GM12878 (cell line): Measurements from ENCODE around the gene MBOAT7. TPM values are rescaled to one million over a fixed set of nuclear protein-coding genes. Genes with fewer than 3 reads are reported as not detected.

Experiments used
- ATAC-seq: fragments of 200-7000 bp; cut with Tn5 transposase; 3 replicates; pipeline ENCODE4 v1.9.1; 2020; ENCODE audit warnings: mild to moderate bottlenecking, moderate library complexity
- BruUV-seq: library from RNA; stranded (reverse); fragments of 400-500 nt; replicated peaks from 2 replicates; lab custom pipeline; 2021; lab: Mats Ljungman, UMichigan
- CTCF ChIA-PET: fragments of 300-600 bp; sonication (Branson Sonifier 250); formaldehyde crosslinking; extraction: SDS; loops from one replicate; lab custom pipeline; 2021; ENCODE audit warnings: inconsistent platforms; lab: Yijun Ruan, JAX
- POLR2A ChIA-PET: fragments of 350-600 bp; formaldehyde crosslinking; extraction: SDS; loops from one replicate; lab custom pipeline; 2021; ENCODE audit warnings: inconsistent platforms; lab: Charles Lee
- RAD21 ChIA-PET: fragments of 300-600 bp; sonication (Branson Sonifier 250); formaldehyde crosslinking; loops from one replicate; lab custom pipeline; 2023; ENCODE audit warnings: antibody characterized with exemption; ENCODE audit not compliant: unreplicated experiment; lab: Charles Lee
- SMC1A ChIA-PET: fragments of 300-600 bp; sonication (Branson Sonifier 250); formaldehyde crosslinking; loops from one replicate; lab custom pipeline; 2023; ENCODE audit not compliant: unreplicated experiment, uncharacterized antibody; lab: Charles Lee
- DNase-seq: peaks from one replicate; pipeline ENCODE4 v3.0.0-alpha.2; 2011; ENCODE audit warnings: low read depth, low spot score
- FAIRE-seq: peaks from 3 replicates; lab custom pipeline; 2011; peaks lifted over from hg19 to GRCh38; lab: Jason Lieb, UNC
- H2AFZ ChIP-seq: 2 replicates; pipeline ENCODE4 v1.6.0; 2011; ENCODE audit warnings: low read depth, low read length, control low read depth; ENCODE audit not compliant: control insufficient read depth
- H3K27ac ChIP-seq: 2 replicates; pipeline ENCODE4 v1.5.1; 2011; ENCODE audit warnings: control low read depth; ENCODE audit not compliant: control insufficient read depth, insufficient read depth
- H3K27me3 ChIP-seq, 2 experiments: replicated peaks in 1 of 2; 2 replicates each; pipeline versions ENCODE4 v1.6.0 to v1.6.1; 2011; ENCODE audit warnings: low read length in 1 of 2; ENCODE audit not compliant: control insufficient read depth in 2 of 2, insufficient read depth in 2 of 2
- H3K36me3 ChIP-seq, 2 experiments: 2 replicates each; pipeline ENCODE4 v1.5.1; 2011; ENCODE audit warnings: low read length in 1 of 2; ENCODE audit not compliant: control insufficient read depth in 2 of 2, insufficient read depth in 2 of 2
- H3K4me1 ChIP-seq: 2 replicates; pipeline ENCODE4 v1.6.1; 2011; ENCODE audit warnings: mild to moderate bottlenecking, low read length, moderate library complexity, mixed read lengths; ENCODE audit not compliant: control insufficient read depth, insufficient read depth
- H3K4me2 ChIP-seq: 2 replicates; pipeline ENCODE4 v1.6.0; 2011; ENCODE audit warnings: control low read depth; ENCODE audit not compliant: control insufficient read depth, insufficient read depth
- H3K4me3 ChIP-seq: fragments of 200-600 bp; sonication (generic); 2 replicates; pipeline ENCODE4 v1.5.1; 2016
- H3K79me2 ChIP-seq: 2 replicates; pipeline ENCODE4 v1.6.0; 2011; ENCODE audit warnings: low read length; ENCODE audit not compliant: control insufficient read depth, insufficient read depth
- H3K9ac ChIP-seq: 2 replicates; pipeline ENCODE4 v1.8.0; 2011; ENCODE audit warnings: low read length, control low read depth, mixed read lengths; ENCODE audit not compliant: control insufficient read depth, insufficient read depth
- H3K9me3 ChIP-seq: replicated peaks from 3 replicates; pipeline ENCODE4 v1.5.1; 2011; ENCODE audit warnings: mild to moderate bottlenecking, low read length; ENCODE audit not compliant: control insufficient read depth, insufficient read depth
- H4K20me1 ChIP-seq: 2 replicates; pipeline ENCODE4 v1.6.0; 2011; ENCODE audit not compliant: control insufficient read depth, insufficient read depth
- CBFB ChIP-seq: IDR thresholded peaks from 2 replicates; pipeline ENCODE4 v1.6.1; 2016; ENCODE audit warnings: antibody characterized with exemption, low read depth
- CBX5 ChIP-seq: sonication (generic); IDR thresholded peaks from 2 replicates; pipeline ENCODE4 v1.6.1; 2016; ENCODE audit warnings: low read depth, moderate library complexity, mild to moderate bottlenecking, inconsistent platforms
- CEBPZ ChIP-seq: fragments of 150-350 bp; IDR thresholded peaks from 2 replicates; pipeline ENCODE4 v1.6.1; 2016; ENCODE audit warnings: low read depth, low read length
- IRF5 ChIP-seq: fragments of 450-650 bp; IDR thresholded peaks from 2 replicates; pipeline ENCODE4 v1.6.1; 2017; ENCODE audit warnings: borderline replicate concordance
- LARP7 ChIP-seq: fragments of 450-650 bp; IDR thresholded peaks from 2 replicates; pipeline ENCODE4 v1.6.1; 2017; ENCODE audit warnings: mild to moderate bottlenecking
- NFXL1 ChIP-seq: fragments of 450-650 bp; IDR thresholded peaks from 2 replicates; pipeline ENCODE4 v1.6.1; 2017; ENCODE audit warnings: antibody characterized with exemption, mild to moderate bottlenecking, borderline replicate concordance
- SREBF2 ChIP-seq: IDR thresholded peaks from 2 replicates; pipeline ENCODE4 v1.6.1; 2012; ENCODE audit warnings: mild to moderate bottlenecking, low read length
- STAT3 ChIP-seq: IDR thresholded peaks from 2 replicates; pipeline ENCODE4 v1.6.1; 2011; ENCODE audit warnings: low read depth, low read length, improper control_type of control experiment
- SUPT20H ChIP-seq: IDR thresholded peaks from 2 replicates; pipeline ENCODE4 v1.6.1; 2011; ENCODE audit warnings: low read depth, mild to moderate bottlenecking, low read length, moderate library complexity, borderline replicate concordance; ENCODE audit not compliant: control insufficient read depth
- YBX1 ChIP-seq: fragments of 450-650 bp; IDR thresholded peaks from 2 replicates; pipeline ENCODE4 v1.6.1; 2016; ENCODE audit warnings: antibody characterized with exemption
- YY1 ChIP-seq: IDR thresholded peaks from 2 replicates; pipeline ENCODE4 v1.6.1; 2011; ENCODE audit warnings: low read depth, mild to moderate bottlenecking, low read length
- ZBTB33 ChIP-seq: fragments of 450-650 bp; IDR thresholded peaks from 2 replicates; pipeline ENCODE4 v1.6.1; 2017; ENCODE audit warnings: mild to moderate bottlenecking
- ZBTB4 ChIP-seq: fragments of 450-650 bp; formaldehyde crosslinking; IDR thresholded peaks from 2 replicates; pipeline ENCODE4 v1.4.0; 2022; ENCODE audit warnings: mild to moderate bottlenecking, moderate library complexity
- WGBS: methylation state at CpG from one replicate; pipeline ENCODE4 v1.1.6; 2016; ENCODE audit warnings: low lambda C conversion rate; ENCODE audit not compliant: insufficient replicate concordance, insufficient coverage; ENCODE audit errors: missing lambda C conversion rate; 5-methylcytosine and 5-hydroxymethylcytosine counted together
- in situ Hi-C: fragments of 300-500 bp; cut with MboI; formaldehyde crosslinking; loops from 9 replicates; pipeline ENCODE4 v1.14.3; 2018; ENCODE audit warnings: mixed read lengths
- intact Hi-C: fragments of 100-400 bp; cut with micrococcal nuclease; formaldehyde crosslinking; loops from one replicate; pipeline ENCODE4 v1.14.2; 2022; ENCODE audit not compliant: unreplicated experiment
- polyA plus RNA-seq, 11 experiments: library from polyadenylated mRNA; depleted of rRNA in 4 of 11; unstranded in 6 of 11; stranded (reverse) in 5 of 11; fragments of >200 nt; fragmentation: Nextera tagmentation in 4 of 11; fragmentation: Illumina TruSeq in 1 of 11; extraction: Ambion mirVana in 4 of 11; extraction: Trizol in 1 of 11; gene quantifications; 1 replicate in 1 of 11; 2 replicates in 10 of 11; pipeline versions ENCODE4 v1.2.1 to v1.2.3, GENCODE V29; 2011 to 2016; ENCODE audit warnings: inconsistent platforms in 2 of 11, missing spikeins in 2 of 11, low read depth in 1 of 11
- total RNA-seq, 4 experiments: library from RNA; depleted of rRNA in 3 of 4; stranded (reverse); fragments of >200 nt in 3 of 4; fragmentation: Illumina TruSeq in 1 of 4; extraction: Trizol in 1 of 4; gene quantifications; 2 replicates each; pipeline versions ENCODE4 v1.2.1 to v1.2.3, GENCODE V29; 2013 to 2021

Gene MBOAT7
- total and polyA plus RNA-seq, 10 of the 15 experiments (the other 5 are each of a cell fraction or from before 2014, with no cell fraction given): 0.69 to 44.5 (median 21.7) TPM

GRCh38 chr19:54218960-54219661, 29.7 kb upstream of the MBOAT7 start:
- CTCF ChIA-PET: no interaction called here
- Histone ChIP-seq H3K27me3 (no peaks in the 10 kb centered on the region), H3K9me3 (no peaks in the 10 kb centered on the region), H3K27ac (no peak overlapping the region), H3K4me2 (no peak overlapping the region), H3K79me2 (no peaks in the 10 kb centered on the region), H3K4me3 (no peak overlapping the region), H4K20me1 (no peaks in the 10 kb centered on the region), H2AFZ (no peak overlapping the region), H3K4me1 (no peaks in the 10 kb centered on the region), H3K36me3 (no peaks in the 10 kb centered on the region), H3K9ac (no peak overlapping the region)
- 63% methylated on average over 27 of the region's 27 CpGs for whole genome bisulfite sequencing
- no peak for ATAC-seq
- in situ Hi-C loops: no loop called here
- SMC1A ChIA-PET: no interaction called here
- no peak for DNase-seq
- intact Hi-C loops: no loop called here
- FAIRE-seq: no peak
- RAD21 ChIA-PET: no interaction called here
- no TSS peak for BruUV-seq
- POLR2A ChIA-PET: no interaction called here
- TF ChIP-seq YY1 (no peak), STAT3 (no peak), CBX5 (no peak), IRF5 (no peak), YBX1 (no peak), NFXL1 (no peak), CEBPZ (no peak), ZBTB33 (no peak), LARP7 (no peak), CBFB (no peak), SUPT20H (no peak), SREBF2 (no peak), ZBTB4 (CRISPR knock-in tag) (no peak)
